GM21515 (cell line): Measurements from ENCODE around the gene NES.

Source experiments
- ATAC-seq: cut with Tn5 transposase; IDR thresholded peaks from one replicate; pipeline ENCODE4 v1.9.1; 2021; ENCODE audit not compliant: unreplicated experiment

The NES gene

GRCh38 chr1:156705321-156705917, 28.2 kb upstream of the NES start, which contains the start of gene CRABP2:
TSS of gene CRABP2 (minus strand) at chr1:156705583. CDS start at chr1:156705446, 137 bp downstream.
- no peak for ATAC-seq

- ATAC-seq, result no peak
Measured at GRCh38 chr1:156704930-156705320, 27.7 kb upstream of the NES start.

GRCh38 chr1:156704166-156704711, 27.0 kb upstream of the NES start:
- ATAC-seq, result no peak

GRCh38 chr1:156703741-156704140, 26.5 kb upstream of the NES start:
- ATAC-seq, result no peak

- no peak for ATAC-seq
Measured at GRCh38 chr1:156703336-156703735, 26.1 kb upstream of the NES start.

- ATAC-seq, result no peak
Measured at GRCh38 chr1:156700736-156701531, 23.7 kb upstream of the NES start.

GRCh38 chr1:156698995-156699394, 21.8 kb upstream of the NES start:
- ATAC-seq, result no peak

GRCh38 chr1:156697481-156697880, 20.3 kb upstream of the NES start:
- no peak for ATAC-seq

- ATAC-seq, result no peak
Measured at GRCh38 chr1:156696755-156697154, 19.5 kb upstream of the NES start.

- ATAC-seq, result no peak
Measured at GRCh38 chr1:156694690-156694962, 17.4 kb upstream of the NES start.

- ATAC-seq, result no peak
Measured at GRCh38 chr1:156693848-156694689, 16.9 kb upstream of the NES start.

- no peak for ATAC-seq
Measured at GRCh38 chr1:156692925-156693847, 16.0 kb upstream of the NES start.

- ATAC-seq, result no peak
Measured at GRCh38 chr1:156692441-156692924, 15.3 kb upstream of the NES start.

GRCh38 chr1:156691665-156692440, 14.6 kb upstream of the NES start:
- ATAC-seq, result no peak

- ATAC-seq, result no peak
Measured at GRCh38 chr1:156691191-156691590, 14.0 kb upstream of the NES start.

- no peak for ATAC-seq
Measured at GRCh38 chr1:156690675-156691036, 13.4 kb upstream of the NES start.

- no peak for ATAC-seq
Measured at GRCh38 chr1:156689953-156690674, 12.9 kb upstream of the NES start.

- ATAC-seq, result no peak
Measured at GRCh38 chr1:156689035-156689952, 12.1 kb upstream of the NES start.
